LNCaP clone FGC (cell line): Measurements from ENCODE around the gene CNPY2.
"Not testable (repeated sequence)": the region's sequence is repeated elsewhere in the genome, so short reads cannot be mapped to it uniquely, and the experiment has no call there.

Experiments used
- DNase-seq: peaks from one replicate; pipeline ENCODE4 v3.0.0-alpha.2; 2011; ENCODE audit warnings: low read depth
- H3K4me3 ChIP-seq: 2 replicates; pipeline ENCODE4 v1.5.1; 2011; ENCODE audit warnings: mild to moderate bottlenecking, low read depth, low read length, control low read depth
- TF ChIP-seq, protein P1 (sequence below): IDR thresholded peaks from 2 replicates; pipeline ENCODE4 v1.5.1; 2012; ENCODE audit warnings: mild to moderate bottlenecking; ENCODE audit not compliant: control insufficient read depth, insufficient read depth; ENCODE audit errors: extremely low read depth

CNPY2 gene

DNA sequence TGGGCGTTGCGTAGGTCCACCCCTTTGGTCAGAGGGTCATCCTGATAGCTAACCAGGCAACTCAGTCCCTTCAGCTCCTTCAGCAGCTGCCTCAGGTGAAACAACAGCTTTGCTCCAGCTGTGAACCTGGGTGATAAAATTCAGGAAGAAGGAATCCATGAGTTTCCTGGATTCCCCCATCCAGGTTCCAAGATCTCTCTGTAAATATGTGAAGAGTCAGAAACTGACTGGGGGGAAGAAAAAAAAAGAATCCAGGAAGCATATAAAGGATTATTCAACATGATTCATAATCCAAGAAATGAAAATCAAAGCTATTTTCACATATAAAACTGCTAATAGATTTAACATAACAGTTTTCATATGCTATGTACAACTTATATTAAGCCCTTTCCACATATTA lies 35.5 kb upstream of the CNPY2 start:
- H3K4me3 ChIP-seq = no peak overlapping the region
- TF ChIP-seq, protein P1, sequence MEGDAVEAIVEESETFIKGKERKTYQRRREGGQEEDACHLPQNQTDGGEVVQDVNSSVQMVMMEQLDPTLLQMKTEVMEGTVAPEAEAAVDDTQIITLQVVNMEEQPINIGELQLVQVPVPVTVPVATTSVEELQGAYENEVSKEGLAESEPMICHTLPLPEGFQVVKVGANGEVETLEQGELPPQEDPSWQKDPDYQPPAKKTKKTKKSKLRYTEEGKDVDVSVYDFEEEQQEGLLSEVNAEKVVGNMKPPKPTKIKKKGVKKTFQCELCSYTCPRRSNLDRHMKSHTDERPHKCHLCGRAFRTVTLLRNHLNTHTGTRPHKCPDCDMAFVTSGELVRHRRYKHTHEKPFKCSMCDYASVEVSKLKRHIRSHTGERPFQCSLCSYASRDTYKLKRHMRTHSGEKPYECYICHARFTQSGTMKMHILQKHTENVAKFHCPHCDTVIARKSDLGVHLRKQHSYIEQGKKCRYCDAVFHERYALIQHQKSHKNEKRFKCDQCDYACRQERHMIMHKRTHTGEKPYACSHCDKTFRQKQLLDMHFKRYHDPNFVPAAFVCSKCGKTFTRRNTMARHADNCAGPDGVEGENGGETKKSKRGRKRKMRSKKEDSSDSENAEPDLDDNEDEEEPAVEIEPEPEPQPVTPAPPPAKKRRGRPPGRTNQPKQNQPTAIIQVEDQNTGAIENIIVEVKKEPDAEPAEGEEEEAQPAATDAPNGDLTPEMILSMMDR = no peak
- no peak for DNase-seq

DNA sequence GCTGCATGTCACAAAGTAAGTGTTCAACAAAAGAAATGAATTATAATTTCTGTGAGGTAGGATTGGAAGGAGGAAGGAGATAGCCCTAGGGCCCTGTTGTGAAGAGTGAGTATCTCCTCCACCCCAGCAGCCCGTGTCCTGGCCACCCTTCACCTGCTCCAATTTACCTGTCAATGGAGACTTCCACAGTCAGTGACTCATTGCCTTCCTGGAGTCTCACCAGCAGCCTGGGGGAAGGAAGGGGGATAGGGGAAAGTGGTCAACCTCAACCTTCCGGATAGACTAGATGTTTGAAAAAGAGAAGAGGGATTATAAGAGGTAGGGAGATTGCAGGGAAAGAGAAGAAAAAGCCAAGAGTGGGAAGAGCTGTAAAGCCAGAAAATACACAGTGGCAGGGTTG lies 34.9 kb upstream of the CNPY2 start:
- TF ChIP-seq, protein P1 = no peak
- DNase-seq = no peak
- H3K4me3 ChIP-seq = no peak overlapping the region

DNA sequence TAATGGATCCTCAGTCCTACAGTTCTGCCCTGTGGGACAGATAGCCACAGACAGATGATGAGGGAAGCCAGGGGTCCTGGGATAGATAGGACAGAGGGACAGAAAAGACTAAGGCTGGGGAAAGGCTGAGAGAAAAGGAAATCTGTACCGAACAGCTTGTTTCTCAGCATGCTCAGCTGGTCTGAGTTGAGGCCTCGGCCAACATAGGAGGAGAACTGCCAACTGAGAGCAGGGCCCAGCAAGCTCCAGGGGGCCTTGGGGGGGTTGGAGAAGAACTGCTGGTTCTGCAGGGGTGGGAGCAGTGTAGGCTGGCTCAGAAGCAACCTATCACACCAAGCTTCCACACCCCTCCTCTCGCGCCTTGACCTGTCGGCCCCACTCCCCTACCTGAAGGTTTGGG lies 33.0 kb upstream of the CNPY2 start:
- H3K4me3 ChIP-seq = no peak overlapping the region
- TF ChIP-seq, protein P1 = no peak
- no peak for DNase-seq

DNA sequence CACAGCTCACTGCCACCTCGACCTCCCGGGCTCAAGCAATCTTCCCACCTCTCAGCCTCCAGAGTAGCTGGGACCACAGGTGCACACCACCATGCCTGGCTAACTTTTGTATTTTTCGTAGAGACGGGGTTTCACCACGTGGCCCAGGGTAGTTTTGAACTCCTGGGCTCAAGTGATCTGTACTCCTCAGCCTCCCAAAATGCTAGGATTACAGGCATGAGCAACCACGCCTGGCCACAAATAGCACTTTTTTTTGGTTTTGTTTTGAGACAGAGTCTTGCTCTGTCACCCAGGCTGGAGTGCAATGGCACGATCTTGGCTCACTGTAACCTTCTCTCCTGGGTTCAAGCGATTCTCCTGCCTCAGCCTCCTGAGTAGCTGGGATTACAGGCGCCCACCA lies 31.5 kb upstream of the CNPY2 start:
- not testable (repeated sequence) for H3K4me3 ChIP-seq, DNase-seq

DNA sequence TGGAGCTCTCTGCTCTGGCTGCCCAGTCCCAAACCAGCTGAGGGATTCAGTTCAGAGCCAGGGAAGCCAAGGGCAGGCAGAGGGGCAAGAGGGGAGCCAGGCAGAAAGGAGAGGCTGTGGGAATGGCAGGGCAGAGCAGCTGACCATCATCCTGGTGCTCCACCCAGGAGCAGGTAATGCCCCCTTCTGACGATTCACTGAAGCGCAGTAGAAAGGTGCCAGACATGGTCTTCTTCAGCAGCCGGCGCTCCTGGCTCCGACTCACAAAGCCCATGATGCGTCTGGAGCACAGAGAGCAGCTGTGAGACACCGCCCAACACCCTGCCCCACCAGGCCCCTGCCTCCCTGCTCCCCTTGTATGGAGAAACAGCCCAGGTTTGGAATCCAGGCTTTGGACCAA lies 30.9 kb upstream of the CNPY2 start:
- TF ChIP-seq, protein P1 = no peak
- DNase-seq = no peak
- H3K4me3 ChIP-seq = no peak overlapping the region

DNA sequence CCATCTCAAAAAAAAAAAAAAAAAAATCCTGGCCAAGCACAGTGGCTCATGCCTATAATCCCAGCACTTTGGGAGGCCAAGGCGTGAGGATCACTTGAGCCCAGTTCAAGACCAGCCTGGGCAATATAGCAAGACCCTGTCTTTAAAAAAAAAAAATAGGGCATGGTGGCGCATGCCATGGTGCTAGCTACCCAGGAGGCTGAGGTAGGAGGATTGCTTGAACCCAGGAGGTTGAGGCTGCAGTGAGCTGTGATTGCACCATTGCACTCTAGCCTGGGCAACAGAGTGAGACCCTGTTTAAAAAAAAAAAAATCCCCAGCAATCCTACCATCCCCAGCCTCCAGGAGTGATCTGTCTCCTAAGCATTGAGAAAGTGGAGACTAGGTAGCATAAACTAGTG lies 26.5 kb upstream of the CNPY2 start:
- not testable (repeated sequence) for H3K4me3 ChIP-seq, DNase-seq

DNA sequence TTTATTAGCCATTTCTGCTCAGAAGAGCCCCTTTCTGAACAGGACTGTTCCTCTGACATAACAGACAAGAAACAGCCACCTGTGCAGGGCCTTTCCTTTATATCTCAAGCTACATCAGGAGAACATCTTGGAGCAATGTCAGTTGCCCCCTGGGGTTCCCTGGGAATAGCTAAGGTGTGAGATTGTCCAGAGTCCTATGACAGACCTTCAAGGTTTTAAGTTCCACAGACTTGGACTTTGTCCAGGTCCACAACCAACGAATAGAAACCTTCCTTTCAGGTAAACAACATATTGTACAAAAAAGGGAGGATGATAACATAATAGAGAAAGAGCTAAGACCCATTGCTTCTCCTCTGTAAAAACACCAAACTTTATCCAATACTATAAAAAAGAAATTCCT lies 25.8 kb upstream of the CNPY2 start:
- TF ChIP-seq, protein P1 = no peak
- no peak overlapping the region for H3K4me3 ChIP-seq
- no peak for DNase-seq

DNA sequence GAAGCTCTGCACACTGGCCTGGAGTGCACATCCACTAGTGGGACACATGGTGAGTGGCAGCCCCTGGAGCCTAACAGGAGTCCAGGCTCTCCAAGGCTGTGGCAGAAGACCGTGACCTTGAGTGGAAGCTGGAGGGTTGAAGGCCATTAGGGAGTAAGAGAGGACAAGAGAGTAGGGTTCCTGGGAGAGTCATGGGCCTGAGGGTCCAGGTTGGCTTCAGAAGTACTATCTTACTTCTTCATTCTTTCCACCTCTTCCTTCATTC lies 23.3 kb upstream of the CNPY2 start:
- DNase-seq = no peak
- no peak overlapping the region for H3K4me3 ChIP-seq
- TF ChIP-seq, protein P1 = no peak
